OCI-LY1 (cell line): ENCODE measurements around the gene FNTB.

Source experiments
- H2AFZ ChIP-seq: fragments of 200-600 bp; sonication (generic), shearing (Covaris generic); 2 replicates; pipeline ENCODE4 v1.6.0; 2014; ENCODE audit warnings: antibody characterized with exemption, mild to moderate bottlenecking, low read length
- H3F3A ChIP-seq: fragments of 200-600 bp; sonication (generic), shearing (Covaris generic); 2 replicates; pipeline ENCODE4 v1.6.0; 2014; ENCODE audit warnings: mild to moderate bottlenecking, antibody characterized with exemption, low read length, moderate library complexity; ENCODE audit not compliant: insufficient read depth
- H3K27ac ChIP-seq: fragments of 200-600 bp; sonication (generic); 2 replicates; pipeline ENCODE4 v1.5.1; 2014; ENCODE audit warnings: low read length, mixed run types, mild to moderate bottlenecking, low read depth; ENCODE audit not compliant: poor library complexity, severe bottlenecking
- H3K27me3 ChIP-seq: fragments of 200-600 bp; sonication (generic); 2 replicates; pipeline ENCODE4 v1.6.0; 2014; ENCODE audit warnings: antibody characterized with exemption, mild to moderate bottlenecking, low read length, moderate library complexity; ENCODE audit not compliant: insufficient read depth
- H3K36me3 ChIP-seq: fragments of 200-600 bp; sonication (generic); 2 replicates; pipeline ENCODE4 v1.6.1; 2014; ENCODE audit warnings: mild to moderate bottlenecking, antibody characterized with exemption, low read length, moderate library complexity, mixed read lengths; ENCODE audit not compliant: insufficient read depth
- H3K4me1 ChIP-seq: fragments of 200-600 bp; sonication (generic); 2 replicates; pipeline ENCODE4 v1.5.1; 2014; ENCODE audit warnings: mild to moderate bottlenecking, low read length, moderate library complexity; ENCODE audit not compliant: insufficient read depth, severe bottlenecking
- H3K4me2 ChIP-seq: fragments of 200-600 bp; sonication (generic), shearing (Covaris generic); 2 replicates; pipeline ENCODE4 v1.6.1; 2014; ENCODE audit warnings: low read length
- H3K4me3 ChIP-seq: fragments of 200-600 bp; sonication (generic); 2 replicates; pipeline ENCODE4 v1.5.1; 2014; ENCODE audit warnings: low read length, low read depth, mild to moderate bottlenecking, mixed read lengths; ENCODE audit not compliant: poor library complexity, severe bottlenecking
- H3K79me2 ChIP-seq: fragments of 200-600 bp; shearing (Covaris generic); 2 replicates; pipeline ENCODE4 v1.6.1; 2016; ENCODE audit warnings: mixed run types, low read length, mixed read lengths; ENCODE audit not compliant: insufficient read depth
- H3K9ac ChIP-seq: fragments of 200-600 bp; sonication (generic), shearing (Covaris generic); 2 replicates; pipeline ENCODE4 v1.6.1; 2014; ENCODE audit warnings: mild to moderate bottlenecking, low read length, mixed read lengths
- H3K9me2 ChIP-seq: fragments of 200-600 bp; sonication (generic), shearing (Covaris generic); 2 replicates; pipeline ENCODE4 v1.6.1; 2014; ENCODE audit warnings: low read depth, mild to moderate bottlenecking, low read length, mixed read lengths
- H3K9me3 ChIP-seq: fragments of 200-600 bp; shearing (Covaris generic); 2 replicates; pipeline ENCODE4 v1.6.1; 2014; ENCODE audit warnings: low read length, mixed read lengths
- H4K20me1 ChIP-seq: fragments of 200-600 bp; sonication (generic), shearing (Covaris generic); 2 replicates; pipeline ENCODE4 v1.6.0; 2016; ENCODE audit warnings: mild to moderate bottlenecking, low read length; ENCODE audit not compliant: insufficient read depth
- EZH2 ChIP-seq: fragments of 200-600 bp; sonication (generic), shearing (Covaris generic); IDR thresholded peaks from 2 replicates; pipeline ENCODE4 v1.8.0; 2017; ENCODE audit warnings: borderline replicate concordance, mixed run types, mild to moderate bottlenecking, antibody characterized with exemption, low read length, moderate library complexity, mixed read lengths
- TF ChIP-seq, protein P1 (sequence below): fragments of 200-600 bp; sonication (generic), shearing (Covaris generic); IDR thresholded peaks from 2 replicates; pipeline ENCODE4 v1.5.1; 2017; ENCODE audit warnings: mild to moderate bottlenecking, antibody characterized with exemption, low read length, moderate library complexity, mixed read lengths

The FNTB gene

DNA sequence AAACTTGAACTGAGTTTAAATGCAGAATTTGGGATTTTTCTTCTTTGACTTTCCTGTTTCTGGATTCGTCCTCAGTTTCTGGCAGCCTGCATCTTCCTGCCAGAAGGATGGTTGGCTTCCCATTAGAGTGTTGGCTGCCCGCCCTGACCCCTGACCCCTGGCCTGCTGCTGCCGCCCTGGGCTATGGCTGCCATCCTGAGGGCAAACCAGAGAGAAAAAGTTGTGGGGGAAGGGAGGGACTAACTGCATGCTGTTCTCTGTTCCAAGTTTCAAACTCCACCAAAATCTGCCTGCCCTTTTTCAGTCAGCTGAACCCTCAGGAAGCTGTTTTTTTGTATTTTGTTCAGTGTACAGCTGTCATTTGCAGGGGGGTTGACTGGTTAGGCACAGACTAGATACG lies 48.4 kb downstream of the FNTB start:
- Histone ChIP-seq H3K79me2 (no peaks in the 10 kb centered on the region), H3K4me1 (no peaks in the 10 kb centered on the region), H3F3A (no peaks in the 10 kb centered on the region), H2AFZ (no peak overlapping the region), H3K9me2 (no peaks in the 10 kb centered on the region), H3K27ac (no peak overlapping the region), H4K20me1 (no peaks in the 10 kb centered on the region), H3K9ac (no peak overlapping the region), H3K4me3 (no peak overlapping the region), H3K4me2 (no peak overlapping the region), H3K9me3 (no peaks in the 10 kb centered on the region), H3K27me3 (no peaks in the 10 kb centered on the region), H3K36me3 (peaks cover 14% of the 10 kb centered on the region)
- no peak for TF ChIP-seq EZH2
- TF ChIP-seq, protein P1, sequence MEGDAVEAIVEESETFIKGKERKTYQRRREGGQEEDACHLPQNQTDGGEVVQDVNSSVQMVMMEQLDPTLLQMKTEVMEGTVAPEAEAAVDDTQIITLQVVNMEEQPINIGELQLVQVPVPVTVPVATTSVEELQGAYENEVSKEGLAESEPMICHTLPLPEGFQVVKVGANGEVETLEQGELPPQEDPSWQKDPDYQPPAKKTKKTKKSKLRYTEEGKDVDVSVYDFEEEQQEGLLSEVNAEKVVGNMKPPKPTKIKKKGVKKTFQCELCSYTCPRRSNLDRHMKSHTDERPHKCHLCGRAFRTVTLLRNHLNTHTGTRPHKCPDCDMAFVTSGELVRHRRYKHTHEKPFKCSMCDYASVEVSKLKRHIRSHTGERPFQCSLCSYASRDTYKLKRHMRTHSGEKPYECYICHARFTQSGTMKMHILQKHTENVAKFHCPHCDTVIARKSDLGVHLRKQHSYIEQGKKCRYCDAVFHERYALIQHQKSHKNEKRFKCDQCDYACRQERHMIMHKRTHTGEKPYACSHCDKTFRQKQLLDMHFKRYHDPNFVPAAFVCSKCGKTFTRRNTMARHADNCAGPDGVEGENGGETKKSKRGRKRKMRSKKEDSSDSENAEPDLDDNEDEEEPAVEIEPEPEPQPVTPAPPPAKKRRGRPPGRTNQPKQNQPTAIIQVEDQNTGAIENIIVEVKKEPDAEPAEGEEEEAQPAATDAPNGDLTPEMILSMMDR, result no peak

DNA sequence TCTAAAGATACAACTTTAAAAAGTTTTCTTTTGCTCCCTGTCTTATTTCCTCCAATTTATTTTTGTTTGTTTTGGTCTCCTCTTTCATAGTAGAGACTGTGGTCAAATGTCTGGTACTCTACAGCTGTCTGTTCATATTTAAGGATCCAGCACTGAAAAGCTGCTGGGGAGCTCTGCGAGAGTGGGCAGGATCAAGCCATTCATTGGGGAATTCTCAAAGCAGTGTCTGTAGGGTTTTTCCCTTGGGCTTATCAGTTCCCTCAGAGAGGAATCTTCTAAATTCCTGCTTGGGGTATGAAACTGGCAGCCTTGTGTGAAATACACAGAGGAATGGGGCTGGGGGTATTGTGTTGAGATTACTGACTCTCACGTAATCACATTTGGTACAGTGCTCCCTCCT lies 52.3 kb downstream of the FNTB start:
- H3K4me1 ChIP-seq, result peaks cover 6% of the 10 kb centered on the region
- H3K36me3 ChIP-seq, result peaks cover 16% of the 10 kb centered on the region
- H4K20me1 ChIP-seq, result no peaks in the 10 kb centered on the region
- H3K4me2 ChIP-seq, result no peak overlapping the region
- no peaks in the 10 kb centered on the region for H3K27me3 ChIP-seq
- H3K9me3 ChIP-seq, result no peaks in the 10 kb centered on the region
- H3K9ac ChIP-seq, result no peak overlapping the region
- no peak overlapping the region for H2AFZ ChIP-seq
- no peak overlapping the region for H3K27ac ChIP-seq
- no peaks in the 10 kb centered on the region for H3K9me2 ChIP-seq
- TF ChIP-seq, protein P1, result no peak
- no peak for TF ChIP-seq EZH2
- no peaks in the 10 kb centered on the region for H3K79me2 ChIP-seq
- no peaks in the 10 kb centered on the region for H3F3A ChIP-seq
- H3K4me3 ChIP-seq, result no peak overlapping the region

DNA sequence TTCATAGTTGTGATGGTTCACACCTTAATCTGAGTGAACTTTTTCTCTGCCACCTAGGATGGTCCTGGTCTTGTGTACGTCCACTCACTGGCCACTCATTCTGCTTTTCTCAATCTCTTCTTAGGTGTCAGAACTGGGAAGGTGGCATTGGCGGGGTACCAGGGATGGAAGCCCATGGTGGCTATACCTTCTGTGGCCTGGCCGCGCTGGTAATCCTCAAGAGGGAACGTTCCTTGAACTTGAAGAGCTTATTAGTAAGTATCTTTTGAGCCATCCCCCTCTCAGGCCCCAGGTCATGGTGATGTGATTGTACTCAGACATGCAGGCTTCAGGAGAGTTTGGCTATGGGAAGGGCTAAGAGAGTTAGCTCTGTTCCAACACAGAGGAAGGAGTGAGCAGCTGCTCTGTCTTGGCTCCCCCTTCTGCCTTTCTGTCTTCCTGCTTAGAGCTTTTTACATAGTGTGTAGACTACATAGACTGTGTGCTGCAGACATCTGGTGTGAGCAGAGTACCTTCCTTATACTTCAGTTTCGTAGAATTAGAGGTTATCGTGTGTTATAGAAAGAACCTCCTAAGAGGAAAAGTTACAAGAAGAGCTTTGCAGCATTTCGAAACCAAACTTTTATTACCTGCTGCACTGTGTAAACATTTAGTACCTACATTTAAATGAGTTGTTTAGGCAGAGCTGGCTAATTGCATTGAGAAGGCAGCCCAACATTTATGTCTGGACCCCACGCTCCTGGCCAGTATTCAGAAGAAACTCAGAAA lies 54.2 kb downstream of the FNTB start:
- Histone ChIP-seq H3K4me1 (peaks cover 6% of the 10 kb centered on the region), H3K4me2 (no peak overlapping the region), H3K9me3 (no peaks in the 10 kb centered on the region), H2AFZ (no peak overlapping the region), H3K27ac (no peak overlapping the region), H4K20me1 (no peaks in the 10 kb centered on the region), H3K9me2 (no peaks in the 10 kb centered on the region), H3K4me3 (no peak overlapping the region), H3K27me3 (no peaks in the 10 kb centered on the region), H3K36me3 (peaks cover 21% of the 10 kb centered on the region), H3K79me2 (no peaks in the 10 kb centered on the region), H3K9ac (no peak overlapping the region), H3F3A (no peaks in the 10 kb centered on the region)
- TF ChIP-seq EZH2, result no peak
- TF ChIP-seq, protein P1, result no peak
